DMS114 treated with DMSO at 0.1 percent for 48 hours (cell line): Measurements from ENCODE around the gene GBX2.

Experiments used
- DNase-seq: peaks from one replicate; lab custom pipeline; 2025; ENCODE audit not compliant: unreplicated experiment; lab: John Stamatoyannopoulos, UW

The GBX2 gene

GRCh38 chr2:236169151-236169721 is 1.1 kb upstream of the GBX2 start:
- DNase-seq = no peak

- DNase-seq = no peak
Measured at GRCh38 chr2:236167297-236168109, 683 bp downstream of the GBX2 start.

GRCh38 chr2:236166796-236167296 is 1.3 kb downstream of the GBX2 start:
- no peak for DNase-seq

GRCh38 chr2:236165842-236166795 is 2.1 kb downstream of the GBX2 start:
- no peak for DNase-seq

- no peak for DNase-seq
Measured at GRCh38 chr2:236164925-236165841, 3.0 kb downstream of the GBX2 start.

- DNase-seq = peak; percentile 25
Measured at GRCh38 chr2:236164201-236164924, 3.8 kb downstream of the GBX2 start.

GRCh38 chr2:236163471-236164200 is 4.5 kb downstream of the GBX2 start:
- no peak for DNase-seq

- no peak for DNase-seq
Measured at GRCh38 chr2:236162882-236163470, 5.2 kb downstream of the GBX2 start.

GRCh38 chr2:236162031-236162845 is 5.9 kb downstream of the GBX2 start:
- DNase-seq = no peak

- no peak for DNase-seq
Measured at GRCh38 chr2:236161531-236161930, 6.7 kb downstream of the GBX2 start.

- no peak for DNase-seq
Measured at GRCh38 chr2:236161082-236161462, 7.1 kb downstream of the GBX2 start.

- no peak for DNase-seq
Measured at GRCh38 chr2:236160366-236161081, 7.7 kb downstream of the GBX2 start.

GRCh38 chr2:236159778-236160170 is 8.4 kb downstream of the GBX2 start:
- no peak for DNase-seq

- no peak for DNase-seq
Measured at GRCh38 chr2:236158969-236159777, 9.0 kb downstream of the GBX2 start.

GRCh38 chr2:236157815-236158498 is 10.2 kb downstream of the GBX2 start:
- DNase-seq = no peak

GRCh38 chr2:236157366-236157765 is 10.8 kb downstream of the GBX2 start:
- no peak for DNase-seq
